ENCODE results near the gene TAS2R38. TPM values are rescaled to one million over a fixed set of nuclear protein-coding genes. Genes with fewer than 3 reads are reported as not detected.
"Not testable (repeated sequence)": the region's sequence is repeated elsewhere in the genome, so short reads cannot be mapped to it uniquely, and the experiment has no call there.

The TAS2R38 gene
- not detected in 2 replicates for total RNA-seq

DNA sequence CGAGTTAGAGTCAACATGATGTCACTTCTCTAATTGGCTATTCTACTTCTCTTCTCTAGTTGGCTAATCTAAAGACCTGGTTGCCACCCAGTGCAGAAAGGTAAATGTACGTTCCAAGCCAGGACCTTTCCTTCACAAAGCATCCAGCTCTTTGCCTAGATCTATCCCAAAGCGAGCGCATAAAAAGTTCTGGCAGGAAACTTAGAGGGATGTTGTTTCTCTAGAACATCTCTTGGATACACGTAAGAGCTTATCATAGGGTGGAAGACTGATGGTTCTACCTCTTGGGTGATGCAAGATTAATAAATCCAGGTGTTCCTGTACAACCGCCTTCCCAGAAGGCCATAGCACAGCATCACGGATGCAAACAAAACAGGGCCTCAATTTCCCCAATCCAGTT is at the start of gene TAS2R38:
TAS2R38 (minus strand) TSS at position 101 of the 400 bp plus-strand sequence; CDS start at position 17, 84 bp downstream.
- no peak for DNase-seq

DNA sequence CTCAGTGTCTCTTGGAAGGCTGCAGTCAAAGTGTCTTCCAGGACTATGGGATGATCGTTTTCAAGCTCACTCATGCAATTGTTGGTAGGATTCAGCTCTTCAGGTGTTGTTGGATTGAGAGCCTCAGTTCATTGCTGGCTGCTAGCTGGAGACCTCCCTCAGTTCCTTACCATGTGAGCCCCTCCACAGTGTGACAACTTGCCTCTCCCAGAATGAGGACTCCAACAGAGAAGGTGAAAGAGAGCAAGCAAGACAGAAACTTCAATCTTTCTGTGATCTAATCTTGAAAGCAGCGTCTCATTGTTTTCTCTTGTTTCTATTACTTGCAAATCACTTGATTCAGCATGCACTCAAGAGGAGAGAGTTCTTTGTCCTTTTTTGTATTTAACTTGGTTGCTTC is 44.6 kb upstream of the TAS2R38 start:
- DNase-seq = no peak

DNA sequence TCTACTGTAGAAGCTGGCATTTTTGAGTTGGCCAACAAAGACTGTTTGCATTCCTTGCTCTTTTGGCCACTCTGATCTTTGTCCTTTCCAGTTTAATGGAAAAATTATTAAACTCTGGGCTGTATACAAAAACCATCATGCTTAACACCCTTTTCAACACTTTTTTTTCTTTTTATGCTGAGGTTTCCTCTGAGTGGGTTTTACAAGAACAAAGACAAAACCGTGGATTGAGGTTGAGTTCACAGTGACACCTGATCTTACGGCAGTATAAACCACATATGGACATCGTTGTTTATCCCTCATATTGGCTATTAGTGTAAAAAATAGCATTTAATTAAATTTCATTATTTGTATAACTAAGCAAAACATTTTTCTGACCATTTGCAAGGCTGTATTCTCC is 43.9 kb upstream of the TAS2R38 start:
- no peak for DNase-seq

- no peak for DNase-seq
These were observed 39.4 kb upstream of the TAS2R38 start for GRCh38 chr7:142012825-142013511.

GRCh38 chr7:142010952-142011548 is 37.5 kb upstream of the TAS2R38 start:
- no peak for DNase-seq

DNA sequence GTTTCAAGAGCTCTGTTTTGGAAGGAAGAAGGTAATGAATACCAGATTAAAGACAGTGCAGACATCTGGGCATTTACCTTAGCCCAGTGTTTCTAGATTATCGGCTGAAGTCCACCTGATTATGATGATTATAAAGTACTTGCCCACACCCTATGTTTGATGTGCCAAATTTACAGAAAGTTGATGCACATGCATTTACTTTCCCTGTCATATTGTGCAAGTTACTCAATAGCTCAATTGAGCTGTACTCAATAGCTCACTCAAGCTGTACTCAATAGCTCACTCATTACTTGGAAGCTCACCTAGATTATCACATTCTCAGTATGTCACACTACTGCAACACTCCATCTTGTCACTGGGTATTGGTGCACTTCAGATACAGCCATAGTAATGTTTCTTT is 35.6 kb upstream of the TAS2R38 start:
- DNase-seq = no peak

- DNase-seq = no peak
These were observed 33.0 kb upstream of the TAS2R38 start for GRCh38 chr7:142006577-142006976.

GRCh38 chr7:142002179-142002578 is 28.6 kb upstream of the TAS2R38 start:
- DNase-seq = no peak

DNA sequence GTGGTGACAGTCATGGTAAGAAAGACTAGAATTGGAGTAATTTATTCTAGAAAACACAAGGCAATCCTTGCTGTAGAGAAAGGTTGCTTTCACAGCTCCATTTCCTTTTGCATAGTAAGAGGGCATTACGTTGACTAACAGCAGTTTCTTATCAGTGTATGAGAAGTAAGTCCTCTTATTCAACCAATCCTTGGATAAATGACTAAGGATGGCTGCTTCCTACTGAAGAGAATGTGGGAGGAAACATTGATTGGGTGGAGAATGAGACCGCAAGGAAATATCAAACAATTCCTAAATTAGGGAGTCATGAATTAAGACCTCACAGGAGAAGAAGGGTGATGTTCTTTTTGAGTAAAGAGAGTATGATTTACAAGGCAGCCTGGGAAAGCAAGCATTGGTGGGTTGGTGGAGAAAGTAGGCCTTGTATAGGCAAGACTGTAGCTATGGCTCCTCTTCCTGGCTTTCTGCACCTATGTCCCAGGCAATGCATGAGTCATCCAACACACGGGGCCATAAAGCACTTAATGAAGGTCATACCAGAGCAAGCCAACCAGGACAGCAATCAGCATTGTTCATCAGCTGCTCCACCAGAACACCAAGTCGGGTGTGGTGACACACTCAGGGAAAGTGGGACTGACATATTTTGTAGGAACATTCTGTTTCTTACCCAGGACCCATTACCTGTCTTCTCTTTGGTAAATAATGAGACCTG is 27.7 kb upstream of the TAS2R38 start:
- no peak for DNase-seq

DNA sequence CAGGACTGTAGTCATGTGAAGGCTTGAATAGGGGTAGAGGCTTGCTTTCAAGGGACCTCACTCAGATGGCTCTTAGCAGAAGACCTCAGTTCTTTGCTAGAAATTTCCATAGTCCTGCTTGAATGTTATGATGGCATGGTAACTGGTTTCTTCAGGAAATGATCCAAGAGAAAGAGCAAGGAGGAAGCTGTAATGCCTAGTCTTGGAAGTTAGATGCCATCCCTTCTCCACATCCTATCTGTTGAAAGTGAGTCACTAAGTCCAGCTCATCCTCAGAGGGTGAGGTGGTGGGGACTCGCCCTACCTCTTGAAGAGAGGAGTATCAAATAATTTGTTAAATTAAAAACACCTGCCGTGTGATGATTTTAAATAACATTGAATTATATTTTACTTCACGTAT is 26.7 kb upstream of the TAS2R38 start:
- DNase-seq = no peak

- no peak for DNase-seq
These were observed 25.6 kb upstream of the TAS2R38 start for GRCh38 chr7:141999058-141999623.

- DNase-seq = no peak
These were observed 19.8 kb upstream of the TAS2R38 start for GRCh38 chr7:141993354-141993753.

DNA sequence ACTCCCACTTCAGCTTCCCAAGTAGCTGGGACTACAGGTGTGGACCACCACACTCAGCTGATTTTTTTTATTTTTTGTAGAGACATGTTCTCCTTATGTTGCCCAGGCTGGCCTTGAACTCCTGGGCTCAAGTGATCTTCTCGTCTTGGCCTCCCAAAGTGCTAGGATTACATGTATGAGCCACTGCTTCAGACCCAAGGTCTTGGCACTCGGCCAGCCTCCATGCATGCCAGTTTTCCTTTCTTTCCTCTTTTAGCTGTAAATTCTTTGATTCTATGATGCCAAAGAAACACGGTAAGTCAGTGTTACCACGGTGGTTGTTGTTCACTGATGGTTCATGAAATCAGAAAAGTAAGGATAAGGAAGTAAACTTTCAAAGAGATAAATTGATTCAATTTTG is 19.1 kb upstream of the TAS2R38 start:
- no peak for DNase-seq

DNA sequence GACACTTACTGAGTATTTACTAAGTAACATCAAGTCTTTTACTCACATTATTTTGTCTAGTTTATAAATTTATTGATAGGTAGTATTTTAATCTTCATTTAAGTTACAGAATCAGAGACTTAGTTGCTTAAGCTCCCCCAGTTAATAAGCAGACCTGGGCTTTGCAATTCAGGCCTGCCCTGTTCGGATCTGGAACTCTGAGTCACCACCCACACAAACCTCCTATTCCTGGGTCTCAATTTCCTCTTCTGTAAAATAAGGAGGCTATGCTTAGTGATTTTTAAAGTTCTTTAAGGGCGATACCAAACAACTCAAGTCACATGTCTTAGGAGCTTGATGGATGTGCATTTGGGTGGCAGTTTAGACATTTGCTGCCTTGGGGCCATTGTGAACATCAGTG is 18.6 kb upstream of the TAS2R38 start:
- no peak for DNase-seq

DNA sequence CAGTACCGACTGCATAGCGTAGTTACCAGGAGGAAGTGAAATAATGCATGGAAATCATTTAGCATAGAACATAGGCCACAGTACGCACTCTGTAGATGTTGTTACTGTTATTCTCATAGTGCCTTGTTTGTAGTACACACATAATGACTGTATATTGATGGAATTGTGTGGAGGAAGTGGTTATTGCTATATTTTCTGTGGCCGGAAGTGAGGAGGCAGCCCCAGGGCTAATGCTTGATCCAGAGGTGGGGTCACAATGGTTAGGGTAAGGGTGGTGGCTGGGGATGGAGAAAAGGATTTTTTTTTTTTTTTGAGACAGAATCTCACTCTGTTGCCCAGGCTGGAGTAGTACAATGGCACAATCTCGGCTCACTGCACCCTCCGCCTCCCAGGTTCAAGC is 17.6 kb upstream of the TAS2R38 start:
- DNase-seq = no peak

GRCh38 chr7:141990011-141990725 is 16.6 kb upstream of the TAS2R38 start:
- no peak for DNase-seq

- not testable (repeated sequence) for DNase-seq
These were observed 14.2 kb upstream of the TAS2R38 start for GRCh38 chr7:141987803-141988202.

DNA sequence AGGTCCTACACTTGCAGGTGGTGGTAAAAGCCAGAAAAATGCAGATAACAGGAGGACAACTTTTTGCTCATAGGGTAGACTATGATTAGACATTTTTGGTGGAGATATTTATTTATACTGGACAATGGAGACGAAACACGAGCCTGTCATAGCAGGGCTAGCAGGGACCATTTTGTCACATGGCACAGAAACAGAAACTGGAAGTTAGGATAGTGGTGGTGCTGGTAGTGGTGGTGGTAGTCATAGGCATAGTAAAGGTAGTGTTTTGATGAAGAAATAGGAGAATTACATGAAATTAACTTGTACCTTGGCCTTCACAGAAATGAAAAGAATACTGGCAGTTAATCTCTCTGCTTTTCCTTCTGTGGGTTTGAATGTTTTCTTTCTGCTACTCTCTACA is 13.3 kb upstream of the TAS2R38 start:
- no peak for DNase-seq

- not testable (repeated sequence) for DNase-seq
These were observed 12.4 kb upstream of the TAS2R38 start for GRCh38 chr7:141985926-141986325.

GRCh38 chr7:141979568-141979967 is 6.0 kb upstream of the TAS2R38 start:
- DNase-seq = no peak

- DNase-seq = no peak
These were observed 4.8 kb upstream of the TAS2R38 start for GRCh38 chr7:141978351-141978750.

- DNase-seq = no peak
These were observed 3.1 kb upstream of the TAS2R38 start for GRCh38 chr7:141976524-141977245.
